Calu3 (cell line): ENCODE measurements around the gene CUL3. TPM values are rescaled to one million over a fixed set of nuclear protein-coding genes. Genes with fewer than 3 reads are reported as not detected.

Experiments
- BruUV-seq: library from RNA; stranded (reverse); fragments of 400-500 nt; replicated peaks from 2 replicates; lab custom pipeline; 2021; lab: Mats Ljungman, UMichigan
- CTCF ChIA-PET: fragments of 300-600 bp; sonication (Branson Sonifier 250); formaldehyde crosslinking; loops from one replicate; lab custom pipeline; 2022; ENCODE audit warnings: antibody characterized with exemption; lab: Charles Lee
- DNase-seq: peaks from one replicate; pipeline ENCODE4 v3.0.0; 2022
- H3K27ac Mint-ChIP-seq: one replicate; pipeline ENCODE4 v1.8.0; 2022; ENCODE audit warnings: mixed read lengths; ENCODE audit not compliant: unreplicated experiment
- H3K27me3 Mint-ChIP-seq: one replicate; pipeline ENCODE4 v1.8.0; 2022; ENCODE audit warnings: mixed read lengths; ENCODE audit not compliant: unreplicated experiment
- H3K36me3 Mint-ChIP-seq: one replicate; pipeline ENCODE4 v1.8.0; 2022; ENCODE audit warnings: mild to moderate bottlenecking, moderate library complexity, mixed read lengths; ENCODE audit not compliant: insufficient read depth, unreplicated experiment
- H3K4me1 Mint-ChIP-seq: one replicate; pipeline ENCODE4 v1.8.0; 2022; ENCODE audit warnings: mild to moderate bottlenecking, low read depth, mixed read lengths; ENCODE audit not compliant: unreplicated experiment
- H3K4me3 Mint-ChIP-seq: one replicate; pipeline ENCODE4 v1.8.0; 2022; ENCODE audit warnings: mild to moderate bottlenecking, low read depth, moderate library complexity, mixed read lengths; ENCODE audit not compliant: unreplicated experiment
- H3K9me3 Mint-ChIP-seq: one replicate; pipeline ENCODE4 v1.8.0; 2022; ENCODE audit warnings: low read depth, mixed read lengths; ENCODE audit not compliant: unreplicated experiment
- intact Hi-C: fragments of 100-400 bp; cut with micrococcal nuclease; formaldehyde crosslinking; loops from one replicate; pipeline ENCODE4 v1.10.0; 2022; ENCODE audit not compliant: unreplicated experiment
- total RNA-seq: library from RNA; stranded (reverse); gene quantifications from 2 replicates; pipeline ENCODE4 v1.2.3, GENCODE V29; 2022
- TF ChIP-seq, protein P1 (sequence below): fragments of 200-600 bp; IDR thresholded peaks from one replicate; pipeline ENCODE4 v1.8.0; 2022; ENCODE audit warnings: antibody characterized with exemption; ENCODE audit not compliant: unreplicated experiment

CUL3 gene
- total RNA-seq, 1 experiment from 2014 or later, result 89.3 TPM

- CTCF ChIA-PET, result no interaction called here
- TF ChIP-seq, protein P1, sequence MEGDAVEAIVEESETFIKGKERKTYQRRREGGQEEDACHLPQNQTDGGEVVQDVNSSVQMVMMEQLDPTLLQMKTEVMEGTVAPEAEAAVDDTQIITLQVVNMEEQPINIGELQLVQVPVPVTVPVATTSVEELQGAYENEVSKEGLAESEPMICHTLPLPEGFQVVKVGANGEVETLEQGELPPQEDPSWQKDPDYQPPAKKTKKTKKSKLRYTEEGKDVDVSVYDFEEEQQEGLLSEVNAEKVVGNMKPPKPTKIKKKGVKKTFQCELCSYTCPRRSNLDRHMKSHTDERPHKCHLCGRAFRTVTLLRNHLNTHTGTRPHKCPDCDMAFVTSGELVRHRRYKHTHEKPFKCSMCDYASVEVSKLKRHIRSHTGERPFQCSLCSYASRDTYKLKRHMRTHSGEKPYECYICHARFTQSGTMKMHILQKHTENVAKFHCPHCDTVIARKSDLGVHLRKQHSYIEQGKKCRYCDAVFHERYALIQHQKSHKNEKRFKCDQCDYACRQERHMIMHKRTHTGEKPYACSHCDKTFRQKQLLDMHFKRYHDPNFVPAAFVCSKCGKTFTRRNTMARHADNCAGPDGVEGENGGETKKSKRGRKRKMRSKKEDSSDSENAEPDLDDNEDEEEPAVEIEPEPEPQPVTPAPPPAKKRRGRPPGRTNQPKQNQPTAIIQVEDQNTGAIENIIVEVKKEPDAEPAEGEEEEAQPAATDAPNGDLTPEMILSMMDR, result no peak
- no peaks in the 10 kb centered on the region for H3K9me3 Mint-ChIP-seq
- H3K4me1 Mint-ChIP-seq, result peaks cover 28% of the 10 kb centered on the region
- H3K27ac Mint-ChIP-seq, result no peak overlapping the region
- intact Hi-C loops, result loop anchor here (10.0 kb wide), 1 partner anchor 165 kb away; no protein-coding TSS in a partner anchor
- peaks cover 50% of the 10 kb centered on the region for H3K36me3 Mint-ChIP-seq
- no peaks in the 10 kb centered on the region for H3K27me3 Mint-ChIP-seq
- H3K4me3 Mint-ChIP-seq, result no peak overlapping the region
- no peak for DNase-seq
- BruUV-seq, result no TSS peak
Observed at GRCh38 chr2:224479826-224480225, 105.3 kb downstream of the CUL3 start.

- BruUV-seq, result no TSS peak
- H3K4me1 Mint-ChIP-seq, result no peaks in the 10 kb centered on the region
- peaks cover 25% of the 10 kb centered on the region for H3K36me3 Mint-ChIP-seq
- no peak overlapping the region for H3K4me3 Mint-ChIP-seq
- CTCF ChIA-PET, result no interaction called here
- no peak overlapping the region for H3K27ac Mint-ChIP-seq
- intact Hi-C loops, result no loop called here
- H3K9me3 Mint-ChIP-seq, result no peaks in the 10 kb centered on the region
- TF ChIP-seq, protein P1, result no peak
- DNase-seq, result no peak
- H3K27me3 Mint-ChIP-seq, result no peaks in the 10 kb centered on the region
Observed at GRCh38 chr2:224472827-224473226, 112.3 kb downstream of the CUL3 start.

- Mint-ChIP-seq H3K4me3 (no peak overlapping the region), H3K36me3 (peaks cover 25% of the 10 kb centered on the region), H3K27ac (no peak overlapping the region), H3K9me3 (no peaks in the 10 kb centered on the region), H3K4me1 (no peaks in the 10 kb centered on the region), H3K27me3 (no peaks in the 10 kb centered on the region)
- no peak for DNase-seq
- BruUV-seq, result no TSS peak
- TF ChIP-seq, protein P1, result no peak
- CTCF ChIA-PET, result no interaction called here
- intact Hi-C loops, result no loop called here
Observed at GRCh38 chr2:224472137-224472536, 113.0 kb downstream of the CUL3 start.

DNA sequence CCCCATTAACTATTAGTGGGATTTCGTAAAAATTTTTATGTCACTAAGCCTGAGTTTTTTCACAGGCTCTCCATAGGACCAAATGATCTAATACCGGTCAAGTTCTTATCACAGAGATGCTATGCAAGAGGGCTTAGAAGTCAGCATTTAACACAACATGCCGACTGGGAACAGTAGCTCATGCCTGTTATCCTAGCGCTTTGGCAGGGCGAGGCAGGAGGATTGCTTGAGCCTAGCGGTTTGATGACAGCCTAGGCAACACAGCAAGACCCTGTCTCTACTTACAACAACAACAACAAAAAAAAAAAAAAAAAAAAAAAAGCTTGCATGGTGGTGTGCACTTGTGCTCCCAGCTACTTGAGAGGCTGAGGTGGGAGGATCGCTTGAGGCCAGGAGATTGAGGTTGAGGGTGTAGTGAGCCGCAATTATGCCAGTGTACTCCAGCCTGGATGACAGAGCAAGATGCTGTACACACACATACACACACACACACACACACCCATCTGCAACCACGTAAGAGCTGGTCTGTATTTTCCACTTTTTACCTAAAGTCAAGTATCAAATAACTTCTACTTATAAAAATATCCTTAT lies 115.7 kb downstream of the CUL3 start:
- intact Hi-C loops, result no loop called here
- Mint-ChIP-seq H3K27me3 (no peaks in the 10 kb centered on the region), H3K4me3 (no peak overlapping the region), H3K9me3 (no peaks in the 10 kb centered on the region), H3K4me1 (no peaks in the 10 kb centered on the region), H3K27ac (no peak overlapping the region), H3K36me3 (peaks cover 8% of the 10 kb centered on the region)
- no TSS peak for BruUV-seq
- TF ChIP-seq, protein P1, result no peak
- DNase-seq, result no peak
- CTCF ChIA-PET, result no interaction called here
